Ascending aorta (tissue), 2 donors: ENCODE measurements around the gene CHI3L2. TPM values are rescaled to one million over a fixed set of nuclear protein-coding genes. Genes with fewer than 3 reads are reported as not detected.

Experiments
- DNase-seq, 2 donors: peaks; one replicate each; pipeline ENCODE4 v3.0.0-alpha.2; 2019; ENCODE audit warnings: low spot score in 2 of 2
- H3K27ac ChIP-seq, 2 donors: fragments of 200-600 bp; sonication (generic); one replicate each; pipeline ENCODE4 v1.5.1; 2016 to 2017; ENCODE audit warnings: mild to moderate bottlenecking in 1 of 2
- H3K27me3 ChIP-seq: fragments of 200-600 bp; sonication (generic); one replicate; pipeline ENCODE4 v1.5.1; 2017
- H3K36me3 ChIP-seq, 2 donors: fragments of 200-600 bp; sonication (generic); one replicate each; pipeline ENCODE4 v1.5.1; 2016
- H3K4me1 ChIP-seq, 2 donors: fragments of 200-600 bp; sonication (generic); one replicate each; pipeline ENCODE4 v1.5.1; 2016 to 2017; ENCODE audit warnings: mild to moderate bottlenecking in 1 of 2
- H3K4me3 ChIP-seq, 2 donors: fragments of 200-600 bp; sonication (generic); one replicate each; pipeline ENCODE4 v1.5.1; 2016 to 2017; ENCODE audit warnings: mild to moderate bottlenecking in 1 of 2
- H3K9me3 ChIP-seq, 2 donors: fragments of 200-600 bp; sonication (generic); one replicate each; pipeline ENCODE4 v1.5.1; 2016
- CTCF ChIP-seq, 3 experiments: fragments of 200-600 bp in 2 of 3; fragments of 450-650 bp in 1 of 3; sonication (generic) in 2 of 3; IDR thresholded peaks; one replicate each; pipeline ENCODE4 v1.5.1; 2016 to 2019; ENCODE audit warnings: antibody characterized with exemption in 3 of 3, mild to moderate bottlenecking in 1 of 3, moderate library complexity in 1 of 3
- intact Hi-C: fragments of 100-400 bp; cut with DNase I; formaldehyde crosslinking; loops from one replicate; pipeline ENCODE4 v1.15.1; 2023
- total RNA-seq: library from RNA; depleted of rRNA; stranded (reverse); fragments of >200 nt; gene quantifications from one replicate; pipeline ENCODE4 v1.1.0, GENCODE V29; 2016

CHI3L2 gene
- total RNA-seq, 1 donor from 2014 or later = 10.1 TPM

- intact Hi-C loops = no loop called here
- H3K4me1 ChIP-seq = no peaks in the 10 kb centered on the region
- TF ChIP-seq CTCF (IDR thresholded peaks at IDR 0.05) = no peak
- H3K9me3 ChIP-seq = no peaks in the 10 kb centered on the region
- DNase-seq = no peak
- no peaks in the 10 kb centered on the region for H3K36me3 ChIP-seq
- no peaks in the 10 kb centered on the region for H3K27me3 ChIP-seq
- H3K27ac ChIP-seq = no peak overlapping the region
- no peak overlapping the region for H3K4me3 ChIP-seq
Measured at GRCh38 chr1:111269825-111270406, 42.4 kb downstream of the CHI3L2 start.

- intact Hi-C loops = no loop called here
- Histone ChIP-seq H3K27ac (no peak overlapping the region), H3K36me3 (no peaks in the 10 kb centered on the region), H3K4me1 (no peaks in the 10 kb centered on the region), H3K27me3 (no peaks in the 10 kb centered on the region), H3K9me3 (no peaks in the 10 kb centered on the region), H3K4me3 (no peak overlapping the region)
- no peak for TF ChIP-seq CTCF (IDR thresholded peaks at IDR 0.05)
- DNase-seq = no peak
Measured at GRCh38 chr1:111270771-111271463, 43.4 kb downstream of the CHI3L2 start.

- Histone ChIP-seq H3K9me3 (no peaks in the 10 kb centered on the region), H3K4me1 (no peaks in the 10 kb centered on the region), H3K27ac (no peak overlapping the region), H3K4me3 (no peak overlapping the region), H3K27me3 (no peaks in the 10 kb centered on the region), H3K36me3 (no peaks in the 10 kb centered on the region)
- DNase-seq = no peak
- intact Hi-C loops = no loop called here
- no peak for TF ChIP-seq CTCF (IDR thresholded peaks at IDR 0.05)
Measured at GRCh38 chr1:111271464-111271801, 43.9 kb downstream of the CHI3L2 start.

- H3K36me3 ChIP-seq = no peaks in the 10 kb centered on the region
- no peaks in the 10 kb centered on the region for H3K27me3 ChIP-seq
- H3K9me3 ChIP-seq = no peaks in the 10 kb centered on the region
- H3K4me1 ChIP-seq = no peaks in the 10 kb centered on the region
- intact Hi-C loops = no loop called here
- H3K27ac ChIP-seq = no peak overlapping the region
- no peak for TF ChIP-seq CTCF (IDR thresholded peaks at IDR 0.05)
- no peak overlapping the region for H3K4me3 ChIP-seq
- no peak for DNase-seq
Measured at GRCh38 chr1:111272081-111272480, 44.6 kb downstream of the CHI3L2 start.

GRCh38 chr1:111274653-111275052, 47.1 kb downstream of the CHI3L2 start:
- H3K27ac ChIP-seq = no peak overlapping the region
- H3K4me3 ChIP-seq = no peak overlapping the region
- DNase-seq = no peak
- TF ChIP-seq CTCF (IDR thresholded peaks at IDR 0.05) = no peak
- no peaks in the 10 kb centered on the region for H3K9me3 ChIP-seq
- H3K36me3 ChIP-seq = no peaks in the 10 kb centered on the region
- no peaks in the 10 kb centered on the region for H3K27me3 ChIP-seq
- H3K4me1 ChIP-seq = no peaks in the 10 kb centered on the region
- intact Hi-C loops = no loop called here
